Measurements from ENCODE around the gene IL3RA.
"Not testable (repeated sequence)": the region's sequence is repeated elsewhere in the genome, so short reads cannot be mapped to it uniquely, and the experiment has no call there.

IL3RA gene

DNA sequence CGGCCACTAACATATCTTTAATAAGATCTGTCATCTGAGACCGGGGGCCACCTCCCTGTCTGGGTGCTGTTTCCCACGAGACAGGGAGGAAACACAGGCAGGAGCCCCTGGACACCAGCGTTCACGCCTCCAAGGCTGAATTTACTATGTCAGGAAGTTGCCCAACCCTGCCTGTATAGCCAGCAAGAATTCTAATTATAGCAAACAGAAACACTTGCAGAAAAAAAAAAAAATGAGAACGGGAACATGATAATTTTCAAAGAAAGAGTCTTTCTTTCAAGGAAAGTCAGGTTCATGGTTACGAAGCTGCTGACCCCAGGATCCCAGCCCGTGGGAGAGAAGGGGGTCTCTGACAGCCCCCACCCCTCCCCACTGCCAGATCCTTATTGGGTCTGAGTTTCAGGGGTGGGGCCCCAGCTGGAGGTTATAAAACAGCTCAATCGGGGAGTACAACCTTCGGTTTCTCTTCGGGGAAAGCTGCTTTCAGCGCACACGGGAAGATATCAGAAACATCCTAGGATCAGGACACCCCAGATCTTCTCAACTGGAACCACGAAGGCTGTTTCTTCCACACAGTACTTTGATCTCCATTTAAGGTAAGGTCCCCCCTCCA, at the start of gene IL3RA:
Gene IL3RA (plus strand): TSS at position 455 of the 613 bp plus-strand sequence. CDS start 4,981 bp downstream, outside the sequence.
- no peak for DNase-seq

GRCh38 chrX:1289535-1289934, 47.0 kb upstream of the IL3RA start:
- no peak for DNase-seq

GRCh38 chrX:1291110-1291740, 45.4 kb upstream of the IL3RA start:
- no peak for DNase-seq

DNA sequence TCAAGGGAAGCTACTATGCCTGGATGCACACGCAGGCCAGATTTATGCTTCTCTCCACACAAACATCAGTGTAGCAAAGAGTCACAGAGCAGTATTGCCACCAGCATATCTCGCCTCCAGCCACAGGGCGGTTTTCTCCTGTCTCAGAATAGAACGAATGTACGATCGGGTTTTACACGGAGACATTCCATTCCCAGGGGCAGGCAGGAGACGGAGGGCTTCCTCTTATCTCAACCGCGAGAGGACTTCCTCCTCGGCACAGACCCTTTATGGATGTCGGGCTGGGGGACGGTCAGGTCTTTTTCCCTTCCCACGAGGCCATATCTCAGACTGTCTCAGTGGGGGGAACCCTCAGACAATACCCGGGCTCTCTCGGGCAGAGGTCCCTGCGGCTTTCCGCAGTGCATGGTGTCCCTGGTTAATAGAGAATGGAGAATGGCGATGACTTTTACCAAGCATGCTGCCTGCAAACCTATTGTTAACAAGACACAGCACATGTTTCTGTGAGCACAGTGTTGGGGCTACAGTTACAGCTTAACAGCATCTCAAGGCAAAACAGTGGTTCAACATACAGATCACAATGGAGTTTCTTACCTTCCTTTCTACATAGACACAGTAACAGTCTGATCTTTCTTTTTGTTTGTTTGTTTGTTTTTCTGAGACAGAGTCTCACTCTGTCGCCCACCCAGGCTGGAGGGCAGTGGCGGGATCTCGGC, 43.9 kb upstream of the IL3RA start:
- no peak for DNase-seq

DNA sequence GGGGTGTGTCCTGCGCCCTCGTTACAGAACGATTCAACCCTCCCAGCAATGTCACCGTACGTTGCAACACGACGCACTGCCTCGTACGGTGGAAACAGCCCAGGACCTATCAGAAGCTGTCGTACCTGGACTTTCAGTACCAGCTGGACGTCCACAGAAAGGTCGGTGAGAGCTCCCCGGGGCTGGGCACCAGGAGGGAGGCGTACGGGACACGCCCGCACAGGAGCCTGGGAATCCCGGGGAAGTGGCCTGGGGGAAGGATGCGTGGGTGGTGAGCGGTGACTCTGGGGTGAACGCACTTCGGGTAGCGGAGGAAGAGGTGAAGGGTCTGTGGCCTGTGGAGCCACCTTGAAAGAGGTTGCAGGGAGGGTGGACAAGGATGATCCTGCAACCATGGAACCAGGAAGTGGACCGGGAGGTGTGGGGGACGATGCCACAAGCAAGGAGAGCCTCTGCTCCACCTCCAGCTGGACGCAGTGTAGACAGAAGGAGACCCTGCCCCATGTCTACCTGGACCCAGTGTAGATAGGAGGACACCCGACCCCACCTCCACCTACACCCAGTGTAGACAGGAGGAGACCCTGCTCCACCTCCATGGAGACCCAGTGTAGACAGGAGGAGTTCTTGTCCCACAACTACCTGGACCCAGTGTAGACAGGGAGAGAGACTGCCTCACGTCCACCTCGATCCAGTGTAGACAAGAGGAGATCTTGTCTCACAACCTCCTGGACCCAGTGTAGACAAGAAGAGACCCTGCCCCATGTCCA, 42.1 kb upstream of the IL3RA start:
- DNase-seq: no peak

- DNase-seq: no peak
Measured at GRCh38 chrX:1295550-1295949, 41.0 kb upstream of the IL3RA start.

DNA sequence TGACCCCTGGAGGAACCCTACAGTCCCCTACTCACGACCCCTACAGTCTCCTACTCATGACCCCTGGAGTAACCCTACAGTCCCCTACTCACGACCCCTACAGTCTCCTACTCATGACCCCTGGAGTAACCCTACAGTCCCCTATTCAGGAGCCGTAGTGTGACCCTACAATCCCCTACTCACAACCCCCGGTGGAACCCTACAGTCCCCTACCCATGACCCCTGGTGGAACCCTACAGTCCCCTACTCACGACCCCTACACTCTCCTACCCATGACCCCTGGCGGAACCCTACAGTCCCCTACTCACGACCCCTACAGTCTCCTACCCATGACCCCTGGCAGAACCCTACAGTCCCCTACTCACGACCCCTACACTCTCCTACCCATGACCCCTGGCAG, 39.0 kb upstream of the IL3RA start:
- DNase-seq: not testable (repeated sequence)

GRCh38 chrX:1300449-1300848, 36.1 kb upstream of the IL3RA start:
- no peak for DNase-seq

GRCh38 chrX:1305411-1305810, 31.2 kb upstream of the IL3RA start:
- no peak for DNase-seq

GRCh38 chrX:1306909-1307625, 29.5 kb upstream of the IL3RA start:
- DNase-seq: peak; percentile 28

DNA sequence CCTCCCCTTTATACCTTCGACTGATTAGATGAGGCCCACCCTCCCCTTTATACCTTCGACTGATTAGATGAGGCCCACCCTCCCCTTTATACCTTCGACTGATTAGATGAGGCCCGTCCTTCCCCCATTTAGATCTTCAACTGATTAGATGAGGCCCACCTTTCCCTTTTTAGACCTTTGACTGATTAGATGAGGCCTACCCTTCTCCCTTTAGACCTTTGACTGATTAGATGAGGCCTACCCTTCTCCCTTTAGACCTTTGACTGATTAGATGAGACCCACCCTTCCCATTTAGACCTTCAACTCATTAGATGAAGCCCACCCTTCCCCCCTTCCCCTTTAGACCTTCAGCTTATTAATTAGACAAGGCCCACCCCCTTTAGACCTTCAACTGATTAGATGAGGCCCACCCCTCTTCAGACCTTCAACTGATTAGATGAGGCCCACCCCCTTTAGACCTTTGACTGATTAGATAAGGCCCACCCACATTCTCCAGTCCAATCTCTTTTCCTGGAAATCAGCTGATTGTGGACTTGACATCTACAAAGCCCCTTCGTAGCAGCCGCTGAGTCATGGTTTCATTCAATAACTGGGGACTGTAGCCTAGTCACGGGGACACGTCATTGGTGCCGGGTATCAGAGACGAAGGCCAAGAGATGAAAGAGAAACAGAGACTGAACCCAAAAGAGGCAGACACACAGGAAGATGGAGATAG, 28.8 kb upstream of the IL3RA start:
- DNase-seq: no peak

- no peak for DNase-seq
Measured at GRCh38 chrX:1308476-1308875, 28.1 kb upstream of the IL3RA start.

DNA sequence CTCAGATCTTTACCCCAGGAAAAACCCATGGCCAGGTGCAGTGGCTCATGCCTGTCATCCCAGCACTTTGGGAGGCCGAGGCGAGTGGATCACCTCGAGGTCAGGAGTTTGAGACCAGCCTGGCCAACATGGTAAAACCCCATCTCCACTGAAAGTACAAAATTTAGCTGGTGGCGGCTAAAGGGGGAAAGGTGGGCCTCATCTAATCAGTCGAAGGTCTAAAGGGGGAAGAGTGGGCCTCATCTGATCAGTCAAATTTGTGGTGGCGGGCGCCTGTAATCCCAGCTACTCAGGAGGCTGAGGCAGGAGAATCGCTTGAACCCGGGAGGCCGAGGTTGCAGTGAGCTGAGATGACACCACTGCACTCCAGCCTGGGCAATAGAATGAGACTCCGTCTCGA, 27.7 kb upstream of the IL3RA start:
- not testable (repeated sequence) for DNase-seq

DNA sequence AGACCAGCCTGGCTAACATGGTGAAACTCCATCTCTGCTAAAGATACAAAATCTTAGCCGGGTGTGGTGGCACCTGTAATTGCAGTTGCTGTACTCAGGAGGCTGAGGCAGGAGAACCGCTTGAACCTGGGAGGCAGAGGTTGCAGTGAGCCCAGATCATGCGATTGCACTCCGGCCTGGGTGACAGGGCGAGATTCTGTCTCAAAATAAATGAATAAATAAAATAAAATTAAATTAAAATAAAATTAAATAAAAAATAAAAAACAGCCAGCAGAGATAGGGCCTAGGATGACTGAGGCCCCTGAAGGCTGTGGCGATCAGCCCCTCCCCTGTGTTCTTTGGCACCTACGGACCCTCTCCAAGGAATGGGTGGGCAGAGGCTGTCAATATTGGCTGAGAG, 22.8 kb upstream of the IL3RA start:
- DNase-seq: no peak

GRCh38 chrX:1316527-1316926, 20.1 kb upstream of the IL3RA start:
- no peak for DNase-seq

DNA sequence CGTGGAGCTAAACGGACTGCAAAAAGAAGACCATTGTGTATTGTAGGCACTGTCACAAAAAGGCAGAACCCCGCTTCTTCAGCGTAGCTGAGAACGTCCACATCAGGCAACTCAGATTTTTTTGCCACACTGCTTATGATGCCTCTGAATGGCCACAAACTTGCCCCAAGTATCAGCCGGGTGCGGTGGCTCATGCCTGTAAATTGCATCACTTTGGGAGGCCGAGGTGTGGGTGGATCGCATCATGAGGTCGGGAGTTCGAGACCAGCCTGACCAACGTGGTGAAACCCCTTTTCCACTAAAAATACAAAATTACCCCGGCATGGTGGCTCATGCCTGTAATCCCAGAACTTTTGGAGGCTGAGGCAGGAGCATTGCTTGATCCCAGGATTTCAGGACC, 14.9 kb upstream of the IL3RA start:
- no peak for DNase-seq

- no peak for DNase-seq
Measured at GRCh38 chrX:1322393-1322792, 14.2 kb upstream of the IL3RA start.

- peak; percentile 58 for DNase-seq
Measured at GRCh38 chrX:1323315-1323714, 13.3 kb upstream of the IL3RA start.

DNA sequence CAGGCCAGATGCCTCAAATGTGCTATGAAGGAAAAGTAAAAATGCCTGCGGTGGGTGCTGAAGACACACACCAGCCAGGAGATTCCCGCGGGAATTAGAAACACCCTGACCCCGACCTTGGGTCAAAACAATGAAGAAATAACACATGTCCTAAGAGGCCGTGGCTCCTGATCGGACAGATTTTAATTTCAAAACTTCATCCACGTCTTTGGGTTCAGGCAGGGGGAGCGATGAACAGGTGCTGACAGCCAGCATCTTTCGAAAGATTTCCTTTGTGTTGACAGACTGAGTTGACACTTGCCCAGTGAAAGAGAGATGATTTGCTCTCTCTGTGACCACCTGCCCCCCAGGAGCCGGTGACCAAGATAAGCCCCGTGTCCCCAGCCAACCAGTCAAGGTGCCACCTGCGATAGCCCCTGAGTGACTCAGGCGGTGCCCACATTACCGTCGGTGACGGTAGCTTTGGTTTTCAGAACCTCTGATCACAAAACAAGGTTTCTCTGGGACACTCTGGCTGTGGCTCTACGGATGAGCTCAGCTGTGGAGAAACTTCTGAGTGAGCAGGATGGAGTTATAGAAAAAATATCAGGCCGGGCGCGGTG, 11.0 kb upstream of the IL3RA start:
- no peak for DNase-seq

DNA sequence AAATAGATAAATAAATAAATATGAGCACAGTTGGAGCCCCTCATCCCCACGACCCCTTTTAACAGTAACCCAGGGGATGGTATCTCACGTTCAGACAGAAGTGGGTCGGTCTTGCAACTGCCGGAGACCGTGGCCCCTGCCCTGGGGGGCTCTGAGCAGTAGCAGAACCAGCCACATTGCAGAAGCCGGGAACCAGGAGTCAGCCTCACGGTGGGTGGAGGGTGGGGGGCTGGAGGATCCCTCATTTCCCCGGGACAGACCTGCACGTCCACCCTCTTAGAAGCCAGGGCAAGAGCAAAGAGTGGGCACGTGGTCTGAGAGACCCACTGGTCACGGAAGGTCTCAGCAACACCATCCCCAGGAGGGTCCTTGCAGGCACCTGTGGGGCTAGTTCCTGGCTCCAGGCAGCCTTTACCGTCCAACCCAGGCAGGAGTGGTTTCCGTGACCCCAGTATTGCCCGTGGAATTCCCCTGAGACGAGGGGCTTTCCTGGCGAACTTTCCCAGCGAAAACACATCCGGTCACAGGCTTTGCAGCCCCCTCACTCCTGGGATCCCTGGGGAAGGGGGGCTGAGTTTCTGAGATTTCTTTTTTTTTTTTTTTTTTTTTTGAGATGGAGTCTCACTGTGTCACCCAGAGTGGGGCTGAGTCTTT, 8.8 kb upstream of the IL3RA start:
- no peak for DNase-seq

DNA sequence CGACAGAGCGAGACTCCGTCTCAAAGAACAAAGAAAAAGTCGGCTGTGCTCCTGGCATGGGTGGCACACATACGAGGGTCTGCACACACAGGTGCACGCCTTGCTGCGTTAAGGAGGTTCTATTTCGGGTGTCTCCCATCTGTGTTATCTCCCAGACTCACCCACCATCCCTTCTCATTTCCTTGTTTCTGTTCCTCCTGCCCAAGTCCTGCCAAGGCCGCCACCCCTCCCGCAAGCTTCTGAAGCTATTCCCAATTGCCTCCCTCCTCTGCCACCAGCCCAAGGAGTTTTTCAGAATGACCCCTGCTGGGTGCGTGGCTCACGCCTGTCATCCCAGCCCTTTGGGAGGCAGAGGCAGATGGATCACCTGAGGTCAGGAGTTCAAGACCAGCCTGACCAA, 6.0 kb upstream of the IL3RA start:
- DNase-seq: no peak
